Large intestine (tissue), 3 donors: ENCODE measurements around the gene ABHD14A. TPM values are rescaled to one million over a fixed set of nuclear protein-coding genes. Genes with fewer than 3 reads are reported as not detected.

ENCODE experiments used
- DNase-seq, 2 donors: peaks; one replicate each; pipeline versions ENCODE4 v3.0.0 to v3.0.0-alpha.2; 2013
- H3K27ac ChIP-seq: one replicate; pipeline ENCODE4 v1.5.1; 2013; ENCODE audit warnings: low read length
- H3K27me3 ChIP-seq: 2 replicates; pipeline ENCODE4 v1.6.1; 2013; ENCODE audit warnings: low read length; ENCODE audit not compliant: control insufficient read depth, insufficient read depth
- H3K36me3 ChIP-seq: 2 replicates; pipeline ENCODE4 v1.6.1; 2013; ENCODE audit warnings: low read length; ENCODE audit not compliant: control insufficient read depth, insufficient read depth
- H3K4me1 ChIP-seq: one replicate; pipeline ENCODE4 v1.6.1; 2013; ENCODE audit warnings: low read length; ENCODE audit not compliant: control insufficient read depth, insufficient read depth
- H3K4me3 ChIP-seq: one replicate; pipeline ENCODE4 v1.5.1; 2013; ENCODE audit warnings: low read length
- H3K9me3 ChIP-seq: one replicate; pipeline ENCODE4 v1.6.1; 2013; ENCODE audit warnings: mild to moderate bottlenecking, low read depth, low read length, moderate library complexity; ENCODE audit not compliant: control insufficient read depth
- WGBS: methylation state at CpG from one replicate; pipeline ENCODE4 v1.1.5; 2013; ENCODE audit warnings: low lambda C conversion rate; ENCODE audit not compliant: insufficient coverage; 5-methylcytosine and 5-hydroxymethylcytosine counted together
- polyA plus RNA-seq: library from polyadenylated mRNA; unstranded; fragments of 120-200 nt; gene quantifications from one replicate; pipeline ENCODE4 v1.2.1, GENCODE V29; 2013

ABHD14A gene
- polyA plus RNA-seq, 1 donor = 14.1 TPM

GRCh38 chr3:52020796-52021195, 45.9 kb downstream of the ABHD14A start:
- H3K27ac ChIP-seq = no peak overlapping the region
- no peaks in the 10 kb centered on the region for H3K9me3 ChIP-seq
- no peaks in the 10 kb centered on the region for H3K27me3 ChIP-seq
- H3K4me3 ChIP-seq = no peak overlapping the region
- H3K4me1 ChIP-seq = no peaks in the 10 kb centered on the region
- no CpG with 5 or more reads among the region's 7 CpGs for WGBS
- no peak for DNase-seq
- H3K36me3 ChIP-seq = no peaks in the 10 kb centered on the region

GRCh38 chr3:52021489-52022268, 46.8 kb downstream of the ABHD14A start:
- 95% methylated on average over 3 of the region's 10 CpGs for WGBS

GRCh38 chr3:52022323-52023100, 47.6 kb downstream of the ABHD14A start:
- no peaks in the 10 kb centered on the region for H3K4me1 ChIP-seq
- no peaks in the 10 kb centered on the region for H3K36me3 ChIP-seq
- WGBS = no CpG with 5 or more reads among the region's 20 CpGs
- H3K27ac ChIP-seq = no peak overlapping the region
- no peak for DNase-seq
- no peaks in the 10 kb centered on the region for H3K9me3 ChIP-seq
- H3K4me3 ChIP-seq = no peak overlapping the region
- H3K27me3 ChIP-seq = no peaks in the 10 kb centered on the region

More at GRCh38 chr3:52021489-52022268, 46.8 kb downstream of the ABHD14A start:
- no peak for DNase-seq
- Histone ChIP-seq H3K4me3 (no peak overlapping the region), H3K27me3 (no peaks in the 10 kb centered on the region), H3K9me3 (no peaks in the 10 kb centered on the region), H3K36me3 (no peaks in the 10 kb centered on the region), H3K27ac (no peak overlapping the region), H3K4me1 (no peaks in the 10 kb centered on the region)

GRCh38 chr3:52023101-52023770, 48.4 kb downstream of the ABHD14A start:
- Histone ChIP-seq H3K4me3 (no peak overlapping the region), H3K36me3 (no peaks in the 10 kb centered on the region), H3K27me3 (no peaks in the 10 kb centered on the region), H3K9me3 (no peaks in the 10 kb centered on the region), H3K4me1 (no peaks in the 10 kb centered on the region), H3K27ac (no peak overlapping the region)
- DNase-seq = no peak
- no CpG with 5 or more reads among the region's 3 CpGs for WGBS

GRCh38 chr3:52023860-52024764, 49.2 kb downstream of the ABHD14A start:
- DNase-seq = no peak
- Histone ChIP-seq H3K9me3 (no peaks in the 10 kb centered on the region), H3K4me3 (no peak overlapping the region), H3K27me3 (no peaks in the 10 kb centered on the region), H3K4me1 (no peaks in the 10 kb centered on the region), H3K36me3 (no peaks in the 10 kb centered on the region), H3K27ac (no peak overlapping the region)
- 67% methylated on average over 1 of the region's 8 CpGs for WGBS

- Histone ChIP-seq H3K27me3 (no peaks in the 10 kb centered on the region), H3K4me3 (no peak overlapping the region), H3K36me3 (no peaks in the 10 kb centered on the region), H3K27ac (no peak overlapping the region), H3K4me1 (no peaks in the 10 kb centered on the region), H3K9me3 (no peaks in the 10 kb centered on the region)
- DNase-seq = no peak
- no CpG with 5 or more reads among the region's 6 CpGs for WGBS
Observed at GRCh38 chr3:52024765-52025452, 50.0 kb downstream of the ABHD14A start.

- H3K27ac ChIP-seq = no peak overlapping the region
Observed at GRCh38 chr3:52025453-52025852, 50.6 kb downstream of the ABHD14A start.

GRCh38 chr3:52026041-52026440, 51.2 kb downstream of the ABHD14A start:
- Histone ChIP-seq H3K36me3 (no peaks in the 10 kb centered on the region), H3K27me3 (no peaks in the 10 kb centered on the region), H3K4me3 (no peak overlapping the region), H3K27ac (no peak overlapping the region), H3K9me3 (no peaks in the 10 kb centered on the region), H3K4me1 (no peaks in the 10 kb centered on the region)
- no peak for DNase-seq
- 47% methylated on average over 2 of the region's 4 CpGs for WGBS

More at GRCh38 chr3:52025453-52025852, 50.6 kb downstream of the ABHD14A start:
- H3K36me3 ChIP-seq = no peaks in the 10 kb centered on the region
- no peaks in the 10 kb centered on the region for H3K4me1 ChIP-seq
- no peak overlapping the region for H3K4me3 ChIP-seq
- no peak for DNase-seq
- H3K27me3 ChIP-seq = no peaks in the 10 kb centered on the region
- H3K9me3 ChIP-seq = no peaks in the 10 kb centered on the region
- WGBS = no CpG with 5 or more reads among the region's 7 CpGs

- DNase-seq = no peak
- Histone ChIP-seq H3K9me3 (no peaks in the 10 kb centered on the region), H3K36me3 (no peaks in the 10 kb centered on the region), H3K4me3 (no peak overlapping the region), H3K27ac (no peak overlapping the region), H3K4me1 (peaks cover 7% of the 10 kb centered on the region), H3K27me3 (no peaks in the 10 kb centered on the region)
- WGBS = no CpG with 5 or more reads among the region's 12 CpGs
Observed at GRCh38 chr3:52028572-52028971, 53.7 kb downstream of the ABHD14A start.
